AG04450 (cell line): Measurements from ENCODE around the gene RIN3. TPM values are rescaled to one million over a fixed set of nuclear protein-coding genes. Genes with fewer than 3 reads are reported as not detected.

Experiments used
- CTCF ChIA-PET: fragments of 300-600, 350-600 bp; formaldehyde crosslinking; extraction: SDS; loops from one replicate; lab custom pipeline; 2022; ENCODE audit warnings: antibody characterized with exemption, inconsistent platforms; lab: Charles Lee
- POLR2A ChIA-PET: fragments of 350-600 bp; formaldehyde crosslinking; extraction: SDS; loops from one replicate; lab custom pipeline; 2021; ENCODE audit warnings: antibody characterized with exemption, inconsistent platforms; lab: Yijun Ruan, JAX
- DNase-seq: peaks from one replicate; pipeline ENCODE4 v3.0.0-alpha.2; 2011; ENCODE audit warnings: low read depth, low spot score
- H3K27ac ChIP-seq: one replicate; pipeline ENCODE4 v1.5.1; 2012; ENCODE audit warnings: low read depth, low read length, control low read depth
- H3K27me3 ChIP-seq: one replicate; pipeline ENCODE4 v1.6.0; 2012; ENCODE audit warnings: low read length; ENCODE audit not compliant: control insufficient read depth, insufficient read depth
- H3K4me3 ChIP-seq: 2 replicates; pipeline ENCODE4 v1.5.1; 2011; ENCODE audit warnings: mild to moderate bottlenecking, low read depth, low read length, control low read depth
- H3K9me3 ChIP-seq: 2 replicates; pipeline ENCODE4 v1.5.1; 2012; ENCODE audit warnings: low read length; ENCODE audit not compliant: control insufficient read depth, insufficient read depth
- CTCF ChIP-seq: IDR thresholded peaks from 2 replicates; pipeline ENCODE4 v1.5.1; 2011; ENCODE audit warnings: low read depth, low read length, control low read depth, inconsistent platforms
- polyA plus RNA-seq: library from polyadenylated mRNA; depleted of rRNA; stranded (reverse); fragments of >200 nt; gene quantifications from 2 replicates; pipeline ENCODE4 v1.2.3, GENCODE V29; 2011

The RIN3 gene
- polyA plus RNA-seq, 1 experiment = 3.7 TPM

- no peaks in the 10 kb centered on the region; the same call in 1 of the 2 replicates for H3K9me3 ChIP-seq
- DNase-seq = peak; percentile 85
- no peaks in the 10 kb centered on the region for H3K27me3 ChIP-seq
- TF ChIP-seq CTCF = no peak
- peak overlapping the region; percentile 18 for H3K4me3 ChIP-seq
- ChIA-PET CTCF (interaction anchor here (0.8 kb wide), 1 partner anchor 451 kb away, joined by 3 read pairs; no protein-coding TSS in a partner anchor), POLR2A (interaction anchor here (0.5 to 1.6 kb wide), 10 partner anchors 9 to 546 kb away, joined by 3 to 10 read pairs (median 4); partner anchors contain the start of gene LGMN)
- H3K27ac ChIP-seq = peak overlapping the region; percentile 75
These were observed 72.7 kb downstream of the RIN3 start for GRCh38 chr14:92585981-92586937.

GRCh38 chr14:92586963-92587699, 73.5 kb downstream of the RIN3 start:
- Histone ChIP-seq H3K27ac (peak overlapping the region; percentile 75), H3K9me3 (no peaks in the 10 kb centered on the region; the same call in 1 of the 2 replicates), H3K4me3 (no peak overlapping the region), H3K27me3 (no peaks in the 10 kb centered on the region)
- CTCF ChIA-PET = no interaction called here
- POLR2A ChIA-PET = interaction anchor here (0.6 to 1.6 kb wide), 3 partner anchors 46 to 70 kb away, joined by 4 to 10 read pairs (median 4); no protein-coding TSS in a partner anchor
- TF ChIP-seq CTCF = no peak
- DNase-seq = no peak

- ChIA-PET POLR2A (no interaction called here), CTCF (no interaction called here)
- H3K27me3 ChIP-seq = no peaks in the 10 kb centered on the region
- no peak overlapping the region for H3K27ac ChIP-seq
- no peak overlapping the region for H3K4me3 ChIP-seq
- H3K9me3 ChIP-seq = no peaks in the 10 kb centered on the region; the same call in 1 of the 2 replicates
- no peak for TF ChIP-seq CTCF
- DNase-seq = no peak
These were observed 74.1 kb downstream of the RIN3 start for GRCh38 chr14:92587700-92588085.

- no peak overlapping the region for H3K4me3 ChIP-seq
- H3K27me3 ChIP-seq = no peaks in the 10 kb centered on the region
- DNase-seq = no peak
- H3K27ac ChIP-seq = no peak overlapping the region
- CTCF ChIA-PET = interaction anchor here (1.0 to 2.6 kb wide), 8 partner anchors 9 to 97 kb away, joined by 3 to 16 read pairs (median 4); no protein-coding TSS in a partner anchor
- H3K9me3 ChIP-seq = no peaks in the 10 kb centered on the region
- POLR2A ChIA-PET = interaction anchor here (1.1 kb wide), 1 partner anchor 57 kb away, joined by 4 read pairs; no protein-coding TSS in a partner anchor
- TF ChIP-seq CTCF = peak; percentile 60
These were observed 75.8 kb downstream of the RIN3 start for GRCh38 chr14:92589213-92589852.
